CD14-positive monocyte (primary cell): ENCODE results near the gene PHETA2. TPM values are rescaled to one million over a fixed set of nuclear protein-coding genes. Genes with fewer than 3 reads are reported as not detected.
A peak's percentile ranks its signal among the peaks of the same experiment; 100 is the strongest.

Experiments used
- DNase-seq, 3 donors: peaks; one replicate each; pipeline ENCODE4 v3.0.0-alpha.2; 2011 to 2022
- H2AFZ ChIP-seq: 2 replicates; pipeline ENCODE4 v1.6.0; 2012; ENCODE audit warnings: mild to moderate bottlenecking, low read depth, low read length, inconsistent platforms; ENCODE audit not compliant: insufficient read depth, poor library complexity, severe bottlenecking
- H3K27ac ChIP-seq, 2 donors: 1 replicate in 1 of 2; 2 replicates in 1 of 2; pipeline ENCODE4 v1.5.1; 2012 to 2013; ENCODE audit warnings: low read length in 2 of 2, control low read depth in 1 of 2, inconsistent platforms in 1 of 2, low read depth in 1 of 2, mild to moderate bottlenecking in 1 of 2
- H3K27me3 ChIP-seq, 2 donors: one replicate each; pipeline versions ENCODE4 v1.6.0 to v1.6.1; 2011 to 2013; ENCODE audit warnings: low read length in 2 of 2; ENCODE audit not compliant: control insufficient read depth in 2 of 2, insufficient read depth in 2 of 2
- H3K36me3 ChIP-seq, 2 donors: replicated peaks in 1 of 2; 1 replicate in 1 of 2; 2 replicates in 1 of 2; pipeline versions ENCODE4 v1.5.1 to v1.6.1; 2012 to 2013; ENCODE audit warnings: low read length in 2 of 2, control low read depth in 1 of 2, inconsistent platforms in 1 of 2, mild to moderate bottlenecking in 1 of 2; ENCODE audit not compliant: insufficient read depth in 2 of 2, control insufficient read depth in 1 of 2
- H3K4me1 ChIP-seq, 2 donors: 1 replicate in 1 of 2; 2 replicates in 1 of 2; pipeline versions ENCODE4 v1.5.1 to v1.6.1; 2012 to 2013; ENCODE audit warnings: low read length in 2 of 2, control low read depth in 1 of 2, inconsistent platforms in 1 of 2, mild to moderate bottlenecking in 1 of 2, moderate library complexity in 1 of 2; ENCODE audit not compliant: insufficient read depth in 2 of 2, control insufficient read depth in 1 of 2
- H3K4me2 ChIP-seq: replicated peaks from 2 replicates; pipeline ENCODE3; 2012; ENCODE audit warnings: low read length, moderate library complexity, mild to moderate bottlenecking; ENCODE audit not compliant: poor library complexity, severe bottlenecking; ENCODE audit errors: extremely low read depth
- H3K4me3 ChIP-seq, 3 experiments: fragments of 200-600 bp in 1 of 3; sonication (generic) in 1 of 3; replicated peaks in 1 of 3; 1 replicate in 2 of 3; 2 replicates in 1 of 3; pipeline ENCODE4 v1.5.1; 2011 to 2013; ENCODE audit warnings: low read length in 3 of 3, mild to moderate bottlenecking in 3 of 3, control low read depth in 2 of 3, low read depth in 2 of 3, inconsistent platforms in 1 of 3, moderate library complexity in 1 of 3
- H3K79me2 ChIP-seq: 2 replicates; pipeline ENCODE4 v1.6.0; 2012; ENCODE audit warnings: mild to moderate bottlenecking, control low read depth, inconsistent platforms, low read length, moderate library complexity; ENCODE audit not compliant: insufficient read depth
- H3K9ac ChIP-seq: 2 replicates; pipeline ENCODE4 v1.6.0; 2017; ENCODE audit warnings: low read length, mild to moderate bottlenecking; ENCODE audit not compliant: insufficient read depth, poor library complexity, severe bottlenecking
- H3K9me3 ChIP-seq, 2 donors: replicated peaks in 1 of 2; 1 replicate in 1 of 2; 2 replicates in 1 of 2; pipeline versions ENCODE4 v1.5.1 to v1.6.1; 2012 to 2013; ENCODE audit warnings: low read length in 2 of 2, control low read depth in 1 of 2; ENCODE audit not compliant: control insufficient read depth in 1 of 2, insufficient read depth in 1 of 2
- H4K20me1 ChIP-seq: 2 replicates; pipeline ENCODE4 v1.6.0; 2012; ENCODE audit warnings: mild to moderate bottlenecking, low read length, control low read depth, moderate library complexity; ENCODE audit not compliant: insufficient read depth
- H3K27ac Mint-ChIP-seq, 7 donors: one replicate each; pipeline ENCODE4 v1.8.0; 2020; ENCODE audit warnings: mild to moderate bottlenecking in 7 of 7, mixed read lengths in 7 of 7, moderate library complexity in 6 of 7, inconsistent platforms in 2 of 7
- H3K27me3 Mint-ChIP-seq, 3 donors: one replicate each; pipeline ENCODE4 v1.8.0; 2021 to 2022; ENCODE audit warnings: low read depth in 3 of 3, mild to moderate bottlenecking in 3 of 3, mixed read lengths in 3 of 3, moderate library complexity in 3 of 3, inconsistent platforms in 1 of 3
- H3K36me3 Mint-ChIP-seq, 2 donors: one replicate each; pipeline ENCODE4 v1.8.0; 2020; ENCODE audit warnings: mixed read lengths in 2 of 2, inconsistent platforms in 1 of 2, mild to moderate bottlenecking in 1 of 2
- H3K4me1 Mint-ChIP-seq: one replicate; pipeline ENCODE4 v1.8.0; 2020; ENCODE audit warnings: mild to moderate bottlenecking, mixed read lengths
- H3K4me3 Mint-ChIP-seq, 2 donors: one replicate each; pipeline ENCODE4 v1.8.0; 2020; ENCODE audit warnings: mild to moderate bottlenecking in 2 of 2, mixed read lengths in 2 of 2, moderate library complexity in 1 of 2
- H3K9me3 Mint-ChIP-seq, 7 donors: one replicate each; pipeline ENCODE4 v1.8.0; 2020 to 2022; ENCODE audit warnings: mixed read lengths in 7 of 7, mild to moderate bottlenecking in 6 of 7, moderate library complexity in 6 of 7, inconsistent platforms in 2 of 7
- WGBS: methylation state at CpG from one replicate; pipeline ENCODE4 v1.1.5; 2013; ENCODE audit warnings: missing lambda C conversion rate; ENCODE audit not compliant: insufficient coverage; 5-methylcytosine and 5-hydroxymethylcytosine counted together
- intact Hi-C, 2 donors: fragments of 100-400 bp; cut with micrococcal nuclease; formaldehyde crosslinking; loops; one replicate each; pipeline versions ENCODE4 v1.15.0 to v1.15.1; 2023
- polyA plus RNA-seq, 3 donors: library from polyadenylated mRNA; depleted of rRNA in 1 of 3; unstranded in 2 of 3; stranded (reverse) in 1 of 3; fragments of 300-500 nt in 2 of 3; fragments of >200 nt in 1 of 3; fragmentation: Illumina TruSeq in 2 of 3; gene quantifications; 1 replicate in 2 of 3; 2 replicates in 1 of 3; pipeline ENCODE4 v1.2.3, GENCODE V29; 2012 to 2021
- TF ChIP-seq, protein P1 (sequence below): fragments of 200-600 bp; IDR thresholded peaks from one replicate; pipeline ENCODE4 v1.8.0; 2022; ENCODE audit warnings: antibody characterized with exemption, mild to moderate bottlenecking

The PHETA2 gene
- polyA plus RNA-seq, 3 donors, result 2.4 to 3.6 (median 3.3) TPM

DNA sequence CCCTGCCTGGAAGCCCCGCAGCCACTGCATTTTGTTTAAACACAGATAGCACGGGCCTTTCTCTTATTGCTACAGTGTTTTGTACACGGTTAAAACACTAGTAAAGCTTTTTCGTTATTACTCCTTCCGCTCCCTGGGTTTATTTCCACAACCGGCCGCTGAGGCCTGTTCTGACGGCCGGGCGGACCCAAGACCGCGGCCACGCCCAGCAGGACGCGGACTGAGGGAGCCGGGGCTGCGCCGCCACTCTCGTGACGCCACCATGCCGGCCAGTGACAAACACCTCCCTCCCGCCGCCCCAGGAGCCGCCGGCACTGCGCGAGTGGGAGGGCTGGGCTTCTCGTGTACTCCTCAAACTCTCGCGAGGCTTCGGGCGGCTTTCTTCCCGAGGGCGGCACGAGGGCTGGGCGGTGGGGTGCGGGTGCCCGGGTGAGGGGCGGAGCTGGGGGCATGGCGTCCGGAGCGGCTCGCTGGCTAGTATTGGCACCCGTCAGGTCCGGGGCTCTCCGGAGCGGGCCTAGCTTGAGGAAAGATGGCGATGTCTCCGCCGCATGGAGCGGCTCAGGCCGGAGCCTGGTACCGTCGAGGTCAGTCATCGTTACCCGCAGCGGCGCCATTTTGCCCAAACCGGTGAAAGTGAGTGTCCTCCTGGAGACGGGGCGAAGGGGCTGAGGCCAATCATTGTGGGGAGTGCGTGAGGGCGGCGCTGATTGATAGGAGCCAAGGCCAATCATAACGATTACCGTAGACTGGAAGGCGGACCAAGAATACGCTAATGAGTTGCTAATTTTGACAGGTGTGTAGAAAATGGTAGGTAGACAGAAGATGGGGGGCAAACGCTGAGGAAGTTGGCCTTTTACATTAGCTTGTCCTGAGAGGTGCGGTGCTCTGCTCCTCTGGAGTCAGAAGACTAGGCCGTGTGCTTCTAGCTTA is 5.5 kb downstream of the PHETA2 start, which contains the start of gene SMDT1:
Gene SMDT1 (plus strand): TSS at position 382 of the 933 bp plus-strand sequence. CDS start 69 bp downstream, at position 451.
- Histone ChIP-seq H3K4me3 (peak within 1 kb of the TSS; percentile 64 to 86 (median 69)), H2AFZ (peak within 1 kb of the TSS; percentile 85), H3K4me1 (peaks cover 29 to 41% of the 10 kb centered on the region in 2 donors), H3K27ac (peak within 1 kb of the TSS; percentile 95 to 98), H4K20me1 (no peaks in the 10 kb centered on the region), H3K9me3 (no peaks in the 10 kb centered on the region), H3K27me3 (no peaks in the 10 kb centered on the region), H3K79me2 (peaks cover 50% of the 10 kb centered on the region), H3K36me3 (peaks cover 15 to 48% of the 10 kb centered on the region in 2 donors), H3K4me2 (peak within 1 kb of the TSS; percentile 85), H3K9ac (peak within 1 kb of the TSS; percentile 86)
- TF ChIP-seq, protein P1, sequence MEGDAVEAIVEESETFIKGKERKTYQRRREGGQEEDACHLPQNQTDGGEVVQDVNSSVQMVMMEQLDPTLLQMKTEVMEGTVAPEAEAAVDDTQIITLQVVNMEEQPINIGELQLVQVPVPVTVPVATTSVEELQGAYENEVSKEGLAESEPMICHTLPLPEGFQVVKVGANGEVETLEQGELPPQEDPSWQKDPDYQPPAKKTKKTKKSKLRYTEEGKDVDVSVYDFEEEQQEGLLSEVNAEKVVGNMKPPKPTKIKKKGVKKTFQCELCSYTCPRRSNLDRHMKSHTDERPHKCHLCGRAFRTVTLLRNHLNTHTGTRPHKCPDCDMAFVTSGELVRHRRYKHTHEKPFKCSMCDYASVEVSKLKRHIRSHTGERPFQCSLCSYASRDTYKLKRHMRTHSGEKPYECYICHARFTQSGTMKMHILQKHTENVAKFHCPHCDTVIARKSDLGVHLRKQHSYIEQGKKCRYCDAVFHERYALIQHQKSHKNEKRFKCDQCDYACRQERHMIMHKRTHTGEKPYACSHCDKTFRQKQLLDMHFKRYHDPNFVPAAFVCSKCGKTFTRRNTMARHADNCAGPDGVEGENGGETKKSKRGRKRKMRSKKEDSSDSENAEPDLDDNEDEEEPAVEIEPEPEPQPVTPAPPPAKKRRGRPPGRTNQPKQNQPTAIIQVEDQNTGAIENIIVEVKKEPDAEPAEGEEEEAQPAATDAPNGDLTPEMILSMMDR, result no peak
- Mint-ChIP-seq H3K4me3 (peak within 1 kb of the TSS; percentile 87 to 94), H3K27me3 (peaks cover 0 to 3% (median 0%) of the 10 kb centered on the region in 3 donors), H3K36me3 (peaks cover 24 to 45% of the 10 kb centered on the region in 2 donors), H3K4me1 (peaks cover 37% of the 10 kb centered on the region), H3K27ac (peak within 1 kb of the TSS; percentile 95 to 99 (median 98)), H3K9me3 (no peaks in the 10 kb centered on the region)
- peak; percentile 98 to 99 (median 99) for DNase-seq
- intact Hi-C loops, result no loop called here
- WGBS, result under 1% methylated on average over 67 of the region's 71 CpGs

DNA sequence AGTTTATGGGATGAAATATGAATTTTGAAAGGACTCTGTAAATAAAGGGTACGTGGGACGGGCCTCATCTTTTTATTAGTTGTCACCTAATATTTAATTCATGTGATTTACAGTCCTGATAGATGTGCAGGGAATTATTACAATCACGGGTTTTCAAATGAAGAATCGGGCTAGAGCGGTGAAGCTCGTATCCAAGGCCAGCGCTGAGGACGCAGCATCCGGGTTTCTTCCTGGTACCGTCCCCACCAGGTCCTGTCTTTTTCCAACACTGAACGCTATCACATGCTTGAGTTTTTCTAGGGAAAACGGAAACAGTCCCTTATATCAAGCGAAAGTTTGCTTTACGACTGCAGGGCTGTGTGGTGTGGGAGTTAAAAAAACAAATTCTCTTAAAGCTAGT is 6.2 kb downstream of the PHETA2 start:
- H3K4me3 Mint-ChIP-seq, result peak overlapping the region; percentile 87 to 94
- peak overlapping the region; percentile 86 for H3K9ac ChIP-seq
- peaks cover 22 to 55% of the 10 kb centered on the region in 2 donors for H3K36me3 ChIP-seq
- 6% methylated on average over 8 of the region's 14 CpGs for WGBS
- peaks cover 0 to 3% (median 0%) of the 10 kb centered on the region in 3 donors for H3K27me3 Mint-ChIP-seq
- peaks cover 22 to 34% of the 10 kb centered on the region in 2 donors for H3K4me1 ChIP-seq
- peak overlapping the region; percentile 64 to 86 (median 69) for H3K4me3 ChIP-seq
- H3K36me3 Mint-ChIP-seq, result peaks cover 30 to 52% of the 10 kb centered on the region in 2 donors
- H3K79me2 ChIP-seq, result peaks cover 43% of the 10 kb centered on the region
- H4K20me1 ChIP-seq, result peaks cover under 1% of the 10 kb centered on the region
- peak in 1 of 3 donors; percentile 10 for DNase-seq
- H3K27me3 ChIP-seq, result no peaks in the 10 kb centered on the region
- peak overlapping the region; percentile 95 to 98 for H3K27ac ChIP-seq
- peak overlapping the region; percentile 85 for H3K4me2 ChIP-seq
- H2AFZ ChIP-seq, result peak overlapping the region; percentile 84
- H3K9me3 ChIP-seq, result no peaks in the 10 kb centered on the region
- intact Hi-C loops, result no loop called here
- peaks cover 30% of the 10 kb centered on the region for H3K4me1 Mint-ChIP-seq
- no peaks in the 10 kb centered on the region for H3K9me3 Mint-ChIP-seq
- peak overlapping the region; percentile 95 to 99 (median 98) for H3K27ac Mint-ChIP-seq
- TF ChIP-seq, protein P1, result no peak
